ENCODE measurements around the gene CCDC141.
"Not testable (repeated sequence)": the region's sequence is repeated elsewhere in the genome, so short reads cannot be mapped to it uniquely, and the experiment has no call there.

The CCDC141 gene

DNA sequence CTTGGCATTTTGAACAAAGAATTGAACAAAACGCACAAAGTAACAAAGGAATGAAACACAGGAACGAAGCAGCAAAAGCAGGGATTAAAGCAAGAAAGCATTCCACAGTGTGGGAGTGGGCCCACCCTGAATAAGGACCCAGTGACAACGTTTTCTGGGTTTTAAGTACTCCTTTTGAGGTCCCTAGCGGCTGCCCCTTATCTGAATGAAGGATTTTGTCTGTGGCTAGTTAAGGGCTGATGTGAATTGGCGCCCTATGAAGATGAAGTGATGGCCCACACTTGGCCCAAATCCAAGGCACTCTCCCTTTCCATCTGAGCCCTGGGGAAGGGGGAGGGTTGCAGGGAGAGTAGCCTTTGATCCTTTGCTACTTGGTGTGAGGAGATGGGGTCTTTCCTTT, 7.8 kb upstream of the CCDC141 start:
- no peak overlapping the region for H3K4me3 ChIP-seq (ENCODE audit: control insufficient read depth, low read depth, low read length)
- no peak for DNase-seq (ENCODE audit: low read depth)
- TF ChIP-seq CTCF (IDR thresholded peaks at IDR 0.05; ENCODE audit: control insufficient read depth, insufficient read depth, low read depth, low read length, missing control alignments): no peak

GRCh38 chr2:179053568-179053967, 3.6 kb upstream of the CCDC141 start:
- not testable (repeated sequence) for DNase-seq (ENCODE audit: low read depth); H3K4me3 ChIP-seq (ENCODE audit: control insufficient read depth, low read depth, low read length)

GRCh38 chr2:179051250-179051649, 1.3 kb upstream of the CCDC141 start:
- TF ChIP-seq CTCF (IDR thresholded peaks at IDR 0.05; ENCODE audit: control insufficient read depth, insufficient read depth, low read depth, low read length, missing control alignments): no peak
- no peak for DNase-seq (ENCODE audit: low read depth)
- no peak overlapping the region for H3K4me3 ChIP-seq (ENCODE audit: control insufficient read depth, low read depth, low read length)

GRCh38 chr2:179050755-179051154, 818 bp upstream of the CCDC141 start:
- TF ChIP-seq CTCF (IDR thresholded peaks at IDR 0.05; ENCODE audit: control insufficient read depth, insufficient read depth, low read depth, low read length, missing control alignments): no peak
- H3K4me3 ChIP-seq (ENCODE audit: control insufficient read depth, low read depth, low read length): no peak overlapping the region
- no peak for DNase-seq (ENCODE audit: low read depth)

DNA sequence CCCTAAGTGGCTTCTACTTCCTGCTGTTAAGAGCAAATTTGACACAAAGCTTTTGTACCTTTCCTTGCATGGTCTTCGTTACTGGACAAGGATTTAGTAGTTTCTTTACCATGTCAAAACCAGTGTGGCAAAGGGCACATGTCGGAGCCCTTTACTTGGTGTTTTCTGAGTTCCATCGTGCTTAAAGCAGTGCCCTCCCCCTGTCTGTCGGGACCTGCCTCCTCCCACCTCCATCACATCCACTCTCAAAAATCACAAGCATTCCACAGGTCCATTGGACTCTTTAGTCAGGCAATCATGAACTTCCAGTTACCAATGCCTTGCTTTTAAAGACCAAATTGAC, 763 bp downstream of the CCDC141 start:
- no peak overlapping the region for H3K4me3 ChIP-seq (ENCODE audit: control insufficient read depth, low read depth, low read length)
- no peak for TF ChIP-seq CTCF (IDR thresholded peaks at IDR 0.05; ENCODE audit: control insufficient read depth, insufficient read depth, low read depth, low read length, missing control alignments)
- no peak for DNase-seq (ENCODE audit: low read depth)

- TF ChIP-seq CTCF (IDR thresholded peaks at IDR 0.05; ENCODE audit: control insufficient read depth, insufficient read depth, low read depth, low read length, missing control alignments): no peak
- H3K4me3 ChIP-seq (ENCODE audit: control insufficient read depth, low read depth, low read length): no peak overlapping the region
- no peak for DNase-seq (ENCODE audit: low read depth)
Measured at GRCh38 chr2:179048099-179048498, 1.8 kb downstream of the CCDC141 start.

GRCh38 chr2:179045602-179046001, 4.3 kb downstream of the CCDC141 start:
- H3K4me3 ChIP-seq (ENCODE audit: control insufficient read depth, low read depth, low read length); DNase-seq (ENCODE audit: low read depth): not testable (repeated sequence)

- DNase-seq (ENCODE audit: low read depth): no peak
- no peak overlapping the region for H3K4me3 ChIP-seq (ENCODE audit: control insufficient read depth, low read depth, low read length)
Measured at GRCh38 chr2:179044500-179044899, 5.4 kb downstream of the CCDC141 start.

More at GRCh38 chr2:179044500-179044899, 5.4 kb downstream of the CCDC141 start:
- TF ChIP-seq CTCF (IDR thresholded peaks at IDR 0.05; ENCODE audit: control insufficient read depth, insufficient read depth, low read depth, low read length, missing control alignments): no peak
